RWPE1 (cell line): Measurements from ENCODE around the gene TRIM45.
"Not testable (repeated sequence)": the region's sequence is repeated elsewhere in the genome, so short reads cannot be mapped to it uniquely, and the experiment has no call there.

Experiments used
- CTCF ChIA-PET: fragments of 350-600 bp; sonication (Branson Sonifier 250); formaldehyde crosslinking; extraction: SDS; loops from one replicate; lab custom pipeline; 2021; lab: Yijun Ruan, JAX
- POLR2A ChIA-PET: fragments of 400-600 bp; formaldehyde crosslinking; extraction: SDS; loops from one replicate; lab custom pipeline; 2020; ENCODE audit warnings: antibody characterized with exemption; ENCODE audit not compliant: low non-redundant PET; lab: Yijun Ruan, JAX
- DNase-seq: peaks from one replicate; pipeline ENCODE4 v3.0.0; 2012; ENCODE audit warnings: low spot score
- H3K27ac ChIP-seq: fragments of 450-650 bp; 2 replicates; pipeline ENCODE4 v1.5.1; 2017
- TF ChIP-seq, protein P1 (sequence below): fragments of 450-650 bp; conservative IDR thresholded peaks from 2 replicates; pipeline ENCODE4 v1.5.1; 2017; ENCODE audit warnings: low read depth, mild to moderate bottlenecking

The TRIM45 gene

GRCh38 chr1:117162816-117163215 is 41.3 kb upstream of the TRIM45 start:
- DNase-seq, result no peak
- TF ChIP-seq, protein P1, sequence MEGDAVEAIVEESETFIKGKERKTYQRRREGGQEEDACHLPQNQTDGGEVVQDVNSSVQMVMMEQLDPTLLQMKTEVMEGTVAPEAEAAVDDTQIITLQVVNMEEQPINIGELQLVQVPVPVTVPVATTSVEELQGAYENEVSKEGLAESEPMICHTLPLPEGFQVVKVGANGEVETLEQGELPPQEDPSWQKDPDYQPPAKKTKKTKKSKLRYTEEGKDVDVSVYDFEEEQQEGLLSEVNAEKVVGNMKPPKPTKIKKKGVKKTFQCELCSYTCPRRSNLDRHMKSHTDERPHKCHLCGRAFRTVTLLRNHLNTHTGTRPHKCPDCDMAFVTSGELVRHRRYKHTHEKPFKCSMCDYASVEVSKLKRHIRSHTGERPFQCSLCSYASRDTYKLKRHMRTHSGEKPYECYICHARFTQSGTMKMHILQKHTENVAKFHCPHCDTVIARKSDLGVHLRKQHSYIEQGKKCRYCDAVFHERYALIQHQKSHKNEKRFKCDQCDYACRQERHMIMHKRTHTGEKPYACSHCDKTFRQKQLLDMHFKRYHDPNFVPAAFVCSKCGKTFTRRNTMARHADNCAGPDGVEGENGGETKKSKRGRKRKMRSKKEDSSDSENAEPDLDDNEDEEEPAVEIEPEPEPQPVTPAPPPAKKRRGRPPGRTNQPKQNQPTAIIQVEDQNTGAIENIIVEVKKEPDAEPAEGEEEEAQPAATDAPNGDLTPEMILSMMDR, result no peak
- no peak overlapping the region for H3K27ac ChIP-seq
- ChIA-PET POLR2A (no interaction called here), CTCF (interaction anchor here (0.6 kb wide), 1 partner anchor 9 kb away, joined by 3 read pairs; no protein-coding TSS in a partner anchor)

DNA sequence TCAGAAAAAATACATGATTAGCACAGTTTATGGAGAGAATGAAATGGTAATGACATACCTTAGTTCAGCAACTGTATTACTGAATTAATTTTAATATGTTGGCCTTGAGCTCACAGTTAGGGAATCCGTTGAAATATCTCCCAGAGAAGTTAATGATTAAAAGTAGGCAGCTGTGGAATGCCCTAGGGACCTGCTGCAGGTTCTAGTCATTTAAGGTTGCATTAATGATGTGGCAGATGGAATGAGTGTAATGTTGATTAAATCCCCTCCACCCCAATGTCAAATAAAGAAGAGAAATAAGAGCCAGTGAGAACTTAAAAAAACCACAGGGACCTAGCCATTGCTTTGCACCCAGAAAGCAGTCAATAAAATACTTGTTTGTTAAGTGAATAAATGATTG is 40.3 kb upstream of the TRIM45 start:
- TF ChIP-seq, protein P1, result no peak
- ChIA-PET CTCF (interaction anchor here (0.7 kb wide), 1 partner anchor 621 kb away, joined by 3 read pairs; no protein-coding TSS in a partner anchor), POLR2A (no interaction called here)
- H3K27ac ChIP-seq, result no peak overlapping the region
- DNase-seq, result no peak

GRCh38 chr1:117151305-117151704 is 29.8 kb upstream of the TRIM45 start:
- POLR2A ChIA-PET, H3K27ac ChIP-seq, DNase-seq: not testable (repeated sequence)
- CTCF ChIA-PET, result interaction anchor here (0.7 kb wide), 2 partner anchors 133 to 604 kb away, joined by 3 to 4 read pairs; no protein-coding TSS in a partner anchor

DNA sequence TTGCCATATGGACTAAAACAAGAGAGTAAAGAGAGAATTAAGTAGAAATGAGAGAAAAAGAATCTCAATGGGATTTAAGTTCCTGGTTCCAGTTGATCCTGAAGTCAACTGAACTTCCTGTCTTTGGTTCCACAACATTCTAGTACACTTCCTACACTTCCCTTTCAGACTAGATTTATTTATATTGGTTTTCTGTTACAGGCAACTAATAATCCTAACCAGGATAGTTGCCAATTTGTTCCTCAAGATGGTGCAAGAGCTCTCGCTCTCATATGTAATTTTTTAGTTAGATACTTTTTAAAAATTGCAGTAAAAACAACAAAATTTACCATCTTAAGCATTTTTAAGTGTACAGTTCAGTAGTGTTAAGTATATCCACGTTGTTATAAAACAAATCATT is 28.8 kb upstream of the TRIM45 start:
- CTCF ChIA-PET, result no interaction called here
- no peak for DNase-seq
- TF ChIP-seq, protein P1, result no peak
- POLR2A ChIA-PET, result no interaction called here
- H3K27ac ChIP-seq, result no peak overlapping the region

DNA sequence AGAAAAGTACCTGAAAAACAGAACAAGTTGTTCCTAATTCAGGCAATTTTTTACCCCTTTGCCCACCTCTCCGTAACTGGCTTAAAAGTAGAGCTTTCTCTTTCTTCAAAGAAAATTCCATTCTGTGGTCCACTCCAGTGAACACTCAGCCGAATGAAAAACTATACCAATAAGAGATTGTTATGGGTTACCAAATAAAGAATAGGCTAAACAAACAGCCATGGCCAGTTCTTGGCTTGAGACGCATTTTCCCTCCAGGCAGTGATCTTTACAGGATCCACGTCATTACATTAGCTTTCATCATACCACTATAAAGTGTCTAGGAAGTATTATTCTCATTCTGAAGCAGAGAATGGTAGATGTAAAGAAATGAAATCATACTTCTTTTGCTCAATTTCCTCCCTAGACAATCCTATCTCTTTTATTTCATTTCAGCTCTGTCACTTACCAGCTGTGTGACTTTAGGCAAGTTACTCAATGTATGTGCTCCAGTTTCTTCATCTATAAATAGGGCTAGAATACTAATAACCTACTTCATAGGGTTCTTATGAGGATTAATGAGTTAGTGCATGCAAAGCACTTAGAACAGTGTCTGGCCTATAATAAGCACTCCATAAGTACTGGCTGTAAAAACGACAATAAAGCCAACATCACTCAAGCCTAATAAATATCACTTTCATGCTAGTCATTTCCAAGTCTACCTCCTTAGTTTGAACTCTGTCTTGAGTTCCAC is 26.5 kb upstream of the TRIM45 start:
- ChIA-PET POLR2A (no interaction called here), CTCF (no interaction called here)
- TF ChIP-seq, protein P1, result no peak
- DNase-seq, result peak; percentile 22
- H3K27ac ChIP-seq, result no peak overlapping the region

DNA sequence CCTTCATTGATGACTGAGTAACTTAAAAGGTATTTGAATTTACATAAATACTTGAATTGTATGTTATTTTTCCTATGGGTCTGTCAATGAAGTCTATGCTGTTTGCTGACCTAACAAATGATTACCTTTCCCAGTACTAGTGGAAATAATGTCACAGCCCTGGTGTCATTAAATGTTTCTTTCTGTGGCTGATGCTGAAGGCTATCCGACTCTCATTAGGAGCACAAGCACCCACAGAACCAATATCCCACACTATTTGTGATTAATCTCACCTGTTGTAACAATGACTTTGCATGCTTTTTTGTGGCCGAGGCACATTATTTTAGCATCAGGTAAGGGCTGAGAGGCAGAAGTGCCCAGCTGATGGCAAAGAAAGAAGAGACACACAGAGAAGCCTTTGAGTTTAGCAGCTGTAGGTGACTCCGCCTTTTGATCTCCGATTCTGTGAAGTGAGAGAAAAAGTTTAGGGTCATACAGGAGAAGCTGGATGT is 25.8 kb upstream of the TRIM45 start:
- no peak overlapping the region for H3K27ac ChIP-seq
- no peak for DNase-seq
- TF ChIP-seq, protein P1, result no peak
- ChIA-PET POLR2A (no interaction called here), CTCF (interaction anchor here (1.0 kb wide), 1 partner anchor 18 kb away, joined by 7 read pairs; no protein-coding TSS in a partner anchor)
